IPS-15b (cell line): ENCODE measurements around the gene SLC16A9.
"Not testable (repeated sequence)": the region's sequence is repeated elsewhere in the genome, so short reads cannot be mapped to it uniquely, and the experiment has no call there.

ENCODE experiments used
- H3K27me3 ChIP-seq: one replicate; pipeline ENCODE4 v1.6.1; 2013; ENCODE audit warnings: low read length; ENCODE audit not compliant: control insufficient read depth, insufficient read depth
- H3K36me3 ChIP-seq: one replicate; pipeline ENCODE4 v1.6.1; 2013; ENCODE audit warnings: low read length; ENCODE audit not compliant: control insufficient read depth, insufficient read depth
- H3K4me1 ChIP-seq: one replicate; pipeline ENCODE4 v1.6.1; 2013; ENCODE audit warnings: mild to moderate bottlenecking, low read length; ENCODE audit not compliant: control insufficient read depth, insufficient read depth
- H3K4me3 ChIP-seq: one replicate; pipeline ENCODE4 v1.5.1; 2013; ENCODE audit warnings: low read depth, low read length
- H3K9ac ChIP-seq: one replicate; pipeline ENCODE4 v1.6.1; 2013; ENCODE audit warnings: low read depth, mild to moderate bottlenecking, low read length
- H3K9me3 ChIP-seq: one replicate; pipeline ENCODE4 v1.6.1; 2013; ENCODE audit warnings: mild to moderate bottlenecking, low read length; ENCODE audit not compliant: control insufficient read depth, insufficient read depth

Gene SLC16A9, protein sequence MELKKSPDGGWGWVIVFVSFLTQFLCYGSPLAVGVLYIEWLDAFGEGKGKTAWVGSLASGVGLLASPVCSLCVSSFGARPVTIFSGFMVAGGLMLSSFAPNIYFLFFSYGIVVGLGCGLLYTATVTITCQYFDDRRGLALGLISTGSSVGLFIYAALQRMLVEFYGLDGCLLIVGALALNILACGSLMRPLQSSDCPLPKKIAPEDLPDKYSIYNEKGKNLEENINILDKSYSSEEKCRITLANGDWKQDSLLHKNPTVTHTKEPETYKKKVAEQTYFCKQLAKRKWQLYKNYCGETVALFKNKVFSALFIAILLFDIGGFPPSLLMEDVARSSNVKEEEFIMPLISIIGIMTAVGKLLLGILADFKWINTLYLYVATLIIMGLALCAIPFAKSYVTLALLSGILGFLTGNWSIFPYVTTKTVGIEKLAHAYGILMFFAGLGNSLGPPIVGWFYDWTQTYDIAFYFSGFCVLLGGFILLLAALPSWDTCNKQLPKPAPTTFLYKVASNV

DNA sequence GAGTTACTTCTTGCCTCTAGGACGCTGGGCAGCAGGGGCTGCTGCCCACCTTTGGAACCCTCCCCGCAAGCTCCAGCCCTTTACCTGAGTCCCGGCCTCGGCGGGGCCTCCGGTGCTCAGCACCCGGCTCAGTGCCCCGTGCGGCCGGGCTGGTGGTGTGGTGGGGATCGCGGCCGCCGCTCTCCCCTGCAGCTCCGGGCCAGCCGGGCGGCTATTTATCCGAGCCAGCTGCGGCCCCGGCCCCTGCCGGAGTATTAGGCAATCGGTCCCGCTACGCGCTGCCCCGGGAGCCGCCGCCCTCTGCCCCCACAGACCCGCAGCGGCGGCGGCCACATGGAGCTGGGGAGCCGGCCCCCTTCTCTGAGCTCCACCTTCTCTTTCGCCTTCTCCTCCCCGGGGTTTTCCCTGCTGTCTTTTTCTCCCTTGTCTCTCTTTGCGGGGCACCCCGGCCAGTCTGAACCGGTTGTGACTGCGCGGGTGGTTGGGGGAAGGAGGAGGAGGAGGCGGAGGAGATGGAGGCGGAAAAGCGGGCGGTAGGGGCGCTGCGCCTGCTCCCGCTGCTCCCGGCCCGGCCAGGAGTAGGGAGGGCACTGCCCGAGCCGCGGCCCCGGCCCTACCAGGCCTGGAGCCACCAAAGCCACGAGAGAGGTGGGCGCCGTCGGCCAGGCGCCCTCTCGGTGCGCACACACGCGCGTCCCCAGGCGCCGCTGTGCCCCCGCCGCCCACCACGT, at the start of gene SLC16A9:
TSS of gene SLC16A9 (minus strand) at position 456 of the 731 bp plus-strand sequence. CDS start 25,559 bp downstream, outside the sequence.
- no peaks in the 10 kb centered on the region for H3K36me3 ChIP-seq
- no peaks in the 10 kb centered on the region for H3K9me3 ChIP-seq
- H3K4me1 ChIP-seq = peaks cover 22% of the 10 kb centered on the region
- peak within 1 kb of the TSS; percentile 71 for H3K4me3 ChIP-seq
- peaks cover 9% of the 10 kb centered on the region for H3K27me3 ChIP-seq
- H3K9ac ChIP-seq = peak within 1 kb of the TSS; percentile 92

DNA sequence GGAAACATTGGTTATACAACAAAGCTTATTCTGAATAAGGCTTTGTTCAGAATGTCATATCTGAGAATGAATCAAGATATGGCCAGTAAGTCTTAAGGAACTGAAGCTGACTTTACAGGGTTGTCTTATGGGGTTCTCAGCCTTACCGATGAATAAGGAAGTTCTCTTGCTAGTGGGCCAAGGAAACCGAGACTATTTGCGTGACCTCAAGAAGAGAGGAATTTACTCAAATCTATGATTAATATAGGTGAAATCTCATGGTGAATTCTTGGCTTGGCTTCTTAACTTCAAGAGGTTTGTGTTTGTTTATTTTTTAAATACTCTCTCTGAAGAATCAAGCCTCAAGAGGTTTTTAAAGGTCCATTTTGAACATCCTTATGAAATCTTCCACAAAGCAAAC, 48.3 kb upstream of the SLC16A9 start:
- H3K36me3 ChIP-seq = no peaks in the 10 kb centered on the region
- H3K9ac ChIP-seq = no peak overlapping the region
- H3K4me3 ChIP-seq = no peak overlapping the region
- peaks cover 4% of the 10 kb centered on the region for H3K9me3 ChIP-seq
- peaks cover 5% of the 10 kb centered on the region for H3K4me1 ChIP-seq
- no peaks in the 10 kb centered on the region for H3K27me3 ChIP-seq

DNA sequence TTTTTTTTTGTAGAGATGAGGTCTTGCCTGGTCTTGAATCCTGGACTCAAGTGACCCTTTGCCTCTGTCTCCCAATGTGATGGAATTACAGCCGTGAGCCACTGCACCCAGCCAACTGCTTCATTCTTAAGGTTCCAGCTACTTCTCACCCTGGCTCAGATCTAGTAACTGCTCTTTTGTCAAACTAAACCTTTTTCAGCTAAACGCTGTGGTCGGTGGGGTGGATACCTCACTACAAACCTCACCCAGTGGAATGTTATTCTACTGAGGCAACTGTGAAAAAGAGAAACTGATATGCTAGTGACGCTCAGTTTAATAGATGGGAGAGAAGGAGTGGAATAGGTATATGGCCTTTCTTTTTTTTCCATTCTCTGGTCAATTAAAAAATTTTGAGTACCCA, 45.3 kb upstream of the SLC16A9 start:
- no peaks in the 10 kb centered on the region for H3K27me3 ChIP-seq
- H3K9ac ChIP-seq = no peak overlapping the region
- peaks cover 4% of the 10 kb centered on the region for H3K9me3 ChIP-seq
- no peaks in the 10 kb centered on the region for H3K36me3 ChIP-seq
- H3K4me1 ChIP-seq = peaks cover 2% of the 10 kb centered on the region
- H3K4me3 ChIP-seq = no peak overlapping the region

- no peaks in the 10 kb centered on the region for H3K36me3 ChIP-seq
- H3K9ac ChIP-seq = no peak within 1 kb of the TSS
- H3K9me3 ChIP-seq = no peaks in the 10 kb centered on the region
- peaks cover 2% of the 10 kb centered on the region for H3K4me1 ChIP-seq
- no peak within 1 kb of the TSS for H3K4me3 ChIP-seq
- no peaks in the 10 kb centered on the region for H3K27me3 ChIP-seq
These were observed 43.6 kb upstream of the SLC16A9 start, which contains the start of gene MRLN for GRCh38 chr10:59753267-59753666. Gene MRLN (minus strand): TSS chr10:59753455.

DNA sequence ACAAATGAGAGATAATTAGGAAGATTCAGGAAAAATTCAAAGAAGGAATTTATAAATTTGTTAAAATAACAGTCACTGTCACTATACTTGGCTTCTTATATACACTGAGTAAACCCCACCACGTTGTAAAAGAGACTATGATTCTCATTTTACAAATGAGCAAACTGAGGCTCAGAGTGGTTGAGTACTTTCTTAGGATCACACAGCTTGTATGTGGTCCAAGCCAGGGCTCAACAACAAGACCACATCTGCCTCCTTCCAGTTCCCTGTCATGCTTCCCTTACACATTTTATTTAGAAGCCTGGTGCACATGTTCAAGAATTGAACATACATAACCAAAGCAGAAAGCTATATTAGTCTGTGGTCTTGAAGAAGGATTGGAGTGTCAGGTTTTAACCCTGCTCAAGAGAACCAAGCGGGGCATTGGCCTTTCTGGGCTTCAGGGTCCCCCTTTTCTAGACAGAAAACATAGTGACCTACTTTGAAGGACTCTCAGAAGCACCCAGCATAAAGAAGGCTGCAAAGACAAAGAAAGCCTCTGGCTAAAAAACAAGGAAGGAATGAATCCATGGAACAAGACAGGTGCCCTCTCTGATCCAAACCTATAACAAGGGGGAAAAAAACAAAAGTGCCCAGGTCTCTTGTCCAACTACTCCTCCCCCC, 42.8 kb upstream of the SLC16A9 start:
- no peaks in the 10 kb centered on the region for H3K27me3 ChIP-seq
- H3K36me3 ChIP-seq = no peaks in the 10 kb centered on the region
- no peaks in the 10 kb centered on the region for H3K9me3 ChIP-seq
- peaks cover under 1% of the 10 kb centered on the region for H3K4me1 ChIP-seq
- H3K4me3 ChIP-seq = no peak overlapping the region
- no peak overlapping the region for H3K9ac ChIP-seq

DNA sequence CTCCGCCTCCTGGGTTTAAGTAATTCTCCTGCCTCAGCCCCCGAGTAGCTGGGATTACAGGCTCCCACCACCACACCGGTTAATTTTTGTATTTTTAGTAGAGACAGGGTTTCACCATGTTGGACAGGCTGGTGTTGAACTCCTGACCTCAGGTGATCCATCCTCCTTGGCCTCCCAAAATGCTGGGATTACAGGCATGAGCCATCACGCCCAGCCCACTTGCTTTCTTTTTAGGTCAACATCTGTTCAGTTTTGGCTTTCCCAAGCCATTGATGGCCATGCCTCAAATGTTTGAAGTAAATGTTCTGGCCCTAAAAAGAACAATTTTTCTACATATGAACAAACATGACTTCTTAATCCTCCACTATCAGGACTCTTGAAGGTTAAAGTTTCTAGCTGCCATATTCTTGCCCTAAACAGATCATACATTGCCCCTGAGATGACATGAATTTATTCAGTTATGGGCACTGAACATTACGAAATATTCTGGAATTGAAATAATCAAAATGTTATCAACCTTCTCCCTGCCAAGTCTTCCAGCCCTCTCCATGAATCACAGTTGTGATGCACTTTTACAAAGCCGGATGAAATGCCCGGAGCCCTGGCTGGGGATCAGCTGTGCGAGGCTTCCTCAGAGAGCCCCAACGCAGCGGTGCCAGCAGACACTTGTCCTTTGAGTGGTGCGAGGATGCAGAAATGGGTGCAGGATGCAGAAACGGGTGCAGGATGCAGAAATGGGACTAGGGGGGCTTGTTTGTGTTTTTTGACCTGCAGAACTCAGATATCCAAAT, 40.7 kb upstream of the SLC16A9 start:
- no peak overlapping the region for H3K4me3 ChIP-seq
- no peaks in the 10 kb centered on the region for H3K27me3 ChIP-seq
- H3K4me1 ChIP-seq = no peaks in the 10 kb centered on the region
- H3K9me3 ChIP-seq = no peaks in the 10 kb centered on the region
- no peak overlapping the region for H3K9ac ChIP-seq
- H3K36me3 ChIP-seq = no peaks in the 10 kb centered on the region

- Histone ChIP-seq H3K9me3 (no peaks in the 10 kb centered on the region), H3K9ac (no peak overlapping the region), H3K4me3 (no peak overlapping the region), H3K36me3 (no peaks in the 10 kb centered on the region), H3K4me1 (no peaks in the 10 kb centered on the region), H3K27me3 (no peaks in the 10 kb centered on the region)
These were observed 39.2 kb upstream of the SLC16A9 start for GRCh38 chr10:59748834-59749233.

DNA sequence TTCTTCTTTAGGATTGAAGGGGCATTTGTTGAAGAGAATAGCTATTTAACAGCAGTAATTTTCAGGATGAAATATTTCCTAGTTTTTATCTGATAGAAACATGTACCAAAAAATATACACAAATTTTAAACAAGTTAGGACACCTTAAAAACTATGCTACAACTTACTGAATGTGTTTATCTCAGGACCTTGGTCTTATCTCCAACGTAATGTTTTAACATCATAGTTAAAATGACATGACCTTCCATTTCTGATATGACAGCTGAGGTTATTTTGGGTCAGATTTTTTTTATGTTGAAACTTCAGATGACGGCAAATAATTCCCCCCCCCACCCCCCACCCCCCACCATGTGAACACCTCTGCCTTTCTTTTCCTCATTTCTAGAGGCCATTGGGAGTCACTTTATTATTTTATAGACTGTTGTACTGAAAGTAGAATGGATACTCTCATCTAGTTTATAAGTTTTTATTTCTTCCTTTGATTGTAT, 35.6 kb upstream of the SLC16A9 start:
- H3K27me3 ChIP-seq = no peaks in the 10 kb centered on the region
- H3K4me3 ChIP-seq = no peak overlapping the region
- H3K36me3 ChIP-seq = no peaks in the 10 kb centered on the region
- no peak overlapping the region for H3K9ac ChIP-seq
- H3K9me3 ChIP-seq = peaks cover 4% of the 10 kb centered on the region
- H3K4me1 ChIP-seq = no peaks in the 10 kb centered on the region

DNA sequence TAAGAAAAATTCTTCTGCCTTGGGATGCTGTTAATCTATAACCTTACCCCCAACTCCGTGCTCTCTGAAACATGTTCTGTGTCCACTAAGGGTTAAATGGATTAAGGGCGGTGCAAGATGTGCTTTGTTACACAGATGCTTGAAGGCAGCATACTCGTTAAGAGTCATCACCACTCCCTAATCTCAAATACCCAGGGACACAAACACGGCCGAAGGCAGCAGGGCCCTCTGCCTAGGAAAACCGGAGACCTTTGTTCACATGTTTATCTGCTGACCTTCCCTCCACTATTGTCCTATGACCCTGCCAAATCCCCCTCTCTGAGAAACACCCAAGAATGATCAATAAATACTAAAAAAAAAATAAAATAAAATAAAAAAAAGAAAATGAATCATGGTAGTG, 35.1 kb upstream of the SLC16A9 start:
- not testable (repeated sequence) for H3K4me1 ChIP-seq, H3K27me3 ChIP-seq, H3K4me3 ChIP-seq, H3K9ac ChIP-seq, H3K36me3 ChIP-seq, H3K9me3 ChIP-seq

GRCh38 chr10:59744156-59744555, 34.5 kb upstream of the SLC16A9 start:
- not testable (repeated sequence) for H3K9ac ChIP-seq, H3K9me3 ChIP-seq, H3K36me3 ChIP-seq, H3K27me3 ChIP-seq, H3K4me3 ChIP-seq, H3K4me1 ChIP-seq

GRCh38 chr10:59741583-59741982, 31.9 kb upstream of the SLC16A9 start:
- Histone ChIP-seq H3K4me1 (no peaks in the 10 kb centered on the region), H3K4me3 (no peak overlapping the region), H3K27me3 (no peaks in the 10 kb centered on the region), H3K36me3 (no peaks in the 10 kb centered on the region), H3K9me3 (peaks cover 4% of the 10 kb centered on the region), H3K9ac (no peak overlapping the region)
